EL (cell line): ENCODE measurements around the gene DUSP1.

Source experiments
- DNase-seq: peaks from one replicate; pipeline ENCODE4 v3.0.0-alpha.2; 2016

Gene DUSP1

DNA sequence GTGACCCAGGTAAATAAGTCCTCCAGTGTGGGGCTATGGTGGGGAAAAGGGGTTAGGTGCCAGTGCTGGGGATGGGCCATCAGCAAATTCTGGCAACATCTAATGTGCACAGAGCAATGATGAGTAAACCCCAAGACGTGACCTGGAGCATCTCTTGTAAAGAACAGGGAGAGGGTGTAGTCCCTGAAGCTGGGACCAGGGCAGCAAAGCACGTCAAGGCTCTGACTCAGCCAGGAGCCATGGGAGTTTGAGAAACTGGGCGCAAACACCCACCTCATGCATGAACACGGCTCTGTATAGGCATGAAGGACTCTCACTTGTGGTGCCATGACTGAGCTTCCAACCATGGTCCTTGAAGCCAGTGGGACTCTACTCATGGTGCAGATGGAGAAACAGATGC, 51.8 kb downstream of the DUSP1 start:
- no peak for DNase-seq

DNA sequence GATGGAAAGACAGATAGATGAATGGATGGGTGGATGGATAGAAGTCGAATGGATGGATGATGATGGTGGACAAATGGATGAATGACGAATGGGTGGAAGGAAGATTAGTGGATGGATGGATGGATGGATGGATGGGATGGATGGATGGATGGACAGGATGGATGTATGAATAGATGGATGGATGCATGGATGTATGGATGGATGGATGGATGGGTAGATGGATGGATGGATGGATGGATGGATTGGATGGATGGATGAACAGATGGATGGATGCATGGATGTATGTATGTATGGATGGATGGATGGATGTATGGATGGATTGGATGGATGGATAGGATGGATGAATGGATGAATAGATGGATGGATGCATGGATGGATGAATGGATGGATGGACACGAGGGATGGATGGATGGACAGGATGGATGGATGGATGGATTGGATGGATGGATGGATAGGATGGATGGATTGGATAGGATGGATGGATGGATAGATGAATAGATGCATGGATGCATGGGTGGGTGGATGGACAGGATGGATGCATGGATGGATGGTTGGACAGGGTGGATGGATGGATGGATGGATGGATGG, 52.4 kb downstream of the DUSP1 start:
- no peak for DNase-seq
